ENCODE data around the gene LRMDA. TPM values are rescaled to one million over a fixed set of nuclear protein-coding genes. Genes with fewer than 3 reads are reported as not detected.

The LRMDA gene
- total RNA-seq, 1 donor, result under 0.01 TPM

- TF ChIP-seq, protein P1, sequence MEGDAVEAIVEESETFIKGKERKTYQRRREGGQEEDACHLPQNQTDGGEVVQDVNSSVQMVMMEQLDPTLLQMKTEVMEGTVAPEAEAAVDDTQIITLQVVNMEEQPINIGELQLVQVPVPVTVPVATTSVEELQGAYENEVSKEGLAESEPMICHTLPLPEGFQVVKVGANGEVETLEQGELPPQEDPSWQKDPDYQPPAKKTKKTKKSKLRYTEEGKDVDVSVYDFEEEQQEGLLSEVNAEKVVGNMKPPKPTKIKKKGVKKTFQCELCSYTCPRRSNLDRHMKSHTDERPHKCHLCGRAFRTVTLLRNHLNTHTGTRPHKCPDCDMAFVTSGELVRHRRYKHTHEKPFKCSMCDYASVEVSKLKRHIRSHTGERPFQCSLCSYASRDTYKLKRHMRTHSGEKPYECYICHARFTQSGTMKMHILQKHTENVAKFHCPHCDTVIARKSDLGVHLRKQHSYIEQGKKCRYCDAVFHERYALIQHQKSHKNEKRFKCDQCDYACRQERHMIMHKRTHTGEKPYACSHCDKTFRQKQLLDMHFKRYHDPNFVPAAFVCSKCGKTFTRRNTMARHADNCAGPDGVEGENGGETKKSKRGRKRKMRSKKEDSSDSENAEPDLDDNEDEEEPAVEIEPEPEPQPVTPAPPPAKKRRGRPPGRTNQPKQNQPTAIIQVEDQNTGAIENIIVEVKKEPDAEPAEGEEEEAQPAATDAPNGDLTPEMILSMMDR (IDR thresholded peaks at IDR 0.05; ENCODE audit: insufficient read depth, low read depth, low read length), result no peak
- peak; percentile 35 for DNase-seq (ENCODE audit: low read depth)
Observed at GRCh38 chr10:75969031-75969430, 537.6 kb downstream of the LRMDA start.

DNA sequence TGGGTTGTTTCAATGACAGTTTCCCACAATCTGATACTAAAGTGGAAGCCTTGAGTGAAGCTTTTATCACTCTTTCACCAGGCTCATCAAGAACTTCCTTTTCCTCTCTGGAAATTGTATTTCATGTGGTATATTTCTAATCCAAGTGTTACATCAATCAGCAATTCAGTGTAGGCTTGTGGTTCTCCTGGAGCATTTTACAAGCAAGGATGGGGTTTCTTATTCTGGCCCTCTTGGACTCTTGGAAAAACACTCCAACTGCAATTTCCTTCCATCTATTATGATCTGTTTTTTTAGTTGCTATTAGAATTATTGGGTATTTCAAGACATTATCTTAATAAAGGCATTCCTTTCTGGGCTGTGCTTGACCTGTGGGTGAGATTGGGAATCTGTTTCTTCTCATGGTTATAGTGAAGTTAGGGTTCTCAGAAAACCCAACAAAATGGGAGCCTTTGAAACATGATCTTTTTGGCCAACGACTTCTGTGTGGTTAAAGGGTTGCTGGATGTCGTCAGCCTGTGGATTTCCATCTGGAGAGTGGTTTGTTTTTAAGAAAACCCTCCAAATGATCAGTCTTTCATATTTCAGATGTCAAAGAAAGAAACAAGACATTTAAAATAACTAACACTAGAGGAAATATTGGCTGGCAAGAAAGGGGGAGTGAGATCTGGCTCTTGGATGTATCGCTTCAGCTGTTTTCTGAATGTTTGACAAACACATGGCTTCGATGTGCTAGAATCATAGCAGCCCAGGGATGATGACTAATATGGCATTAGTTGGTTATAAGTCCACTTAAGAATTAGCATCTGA, 540.2 kb downstream of the LRMDA start:
- TF ChIP-seq, protein P1 (IDR thresholded peaks at IDR 0.05; ENCODE audit: insufficient read depth, low read depth, low read length), result no peak
- DNase-seq (ENCODE audit: low read depth), result peak; percentile 89
- no peak overlapping the region for H3K4me3 ChIP-seq (ENCODE audit: low read depth, low read length)

More at GRCh38 chr10:75969031-75969430, 537.6 kb downstream of the LRMDA start:
- H3K4me3 ChIP-seq (ENCODE audit: low read depth, low read length), result no peak overlapping the region

DNA sequence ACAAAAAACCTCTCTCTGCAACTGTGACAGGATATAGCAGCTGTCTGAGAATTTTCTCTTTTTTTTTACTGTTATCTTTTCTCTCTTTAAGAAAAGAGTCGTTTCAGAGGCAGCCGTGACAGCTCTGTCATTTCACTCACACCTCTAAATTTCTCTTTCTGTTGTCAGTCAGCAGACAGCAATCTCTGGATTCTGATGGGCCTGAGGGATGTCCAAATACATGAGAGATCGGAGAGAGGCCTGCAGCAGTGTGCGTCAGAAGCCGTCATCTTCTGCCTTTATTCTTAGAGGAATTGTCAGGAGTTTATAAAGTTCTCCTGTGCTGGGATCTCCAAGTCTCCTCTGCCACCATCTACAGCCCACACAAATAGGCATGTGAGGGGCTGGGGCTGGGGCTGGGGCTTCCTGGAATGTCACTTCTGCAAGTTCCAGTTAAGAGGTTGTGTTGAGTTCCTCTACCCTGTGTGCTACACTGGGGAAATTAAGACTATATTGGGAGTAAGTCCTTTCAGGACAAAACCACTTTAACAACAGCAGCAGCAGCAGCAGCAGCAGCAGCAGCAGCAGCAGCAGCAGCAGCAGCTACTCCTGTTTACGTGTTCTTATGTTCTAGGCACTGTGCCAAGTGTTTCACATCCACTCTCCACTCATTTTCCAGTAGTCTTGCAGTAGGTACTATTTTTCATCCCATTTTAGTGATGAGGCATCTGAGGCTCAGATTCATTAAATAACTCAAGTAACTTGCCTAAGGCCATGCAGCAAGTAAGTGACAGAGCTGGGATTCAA, 541.3 kb downstream of the LRMDA start:
- DNase-seq (ENCODE audit: low read depth), result peak; percentile 78
- TF ChIP-seq, protein P1 (IDR thresholded peaks at IDR 0.05; ENCODE audit: insufficient read depth, low read depth, low read length), result no peak
- no peak overlapping the region for H3K4me3 ChIP-seq (ENCODE audit: low read depth, low read length)

- H3K4me3 ChIP-seq (ENCODE audit: low read depth, low read length), result no peak overlapping the region
- no peak for DNase-seq (ENCODE audit: low read depth)
- TF ChIP-seq, protein P1 (IDR thresholded peaks at IDR 0.05; ENCODE audit: insufficient read depth, low read depth, low read length), result no peak
Observed at GRCh38 chr10:75974080-75974479, 542.7 kb downstream of the LRMDA start.

DNA sequence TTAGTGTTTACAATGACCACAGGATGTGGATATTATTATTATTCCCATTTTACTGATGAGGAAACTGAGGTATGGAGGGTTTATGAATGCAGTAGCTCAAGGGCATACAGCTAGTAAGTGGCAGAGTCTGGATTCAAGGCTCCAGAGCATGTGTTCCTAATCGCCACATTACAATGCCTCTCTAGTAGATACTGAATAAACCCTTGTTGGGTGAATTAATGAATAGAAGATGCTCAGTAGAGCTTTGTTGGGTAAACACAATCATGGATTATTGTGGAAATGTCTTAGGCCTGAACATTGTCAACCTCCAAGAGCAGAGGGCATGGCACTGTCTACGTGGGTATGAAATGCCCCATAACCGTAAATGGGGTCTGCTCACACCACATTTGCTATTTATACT, 545.3 kb downstream of the LRMDA start:
- DNase-seq (ENCODE audit: low read depth), result no peak
- TF ChIP-seq, protein P1 (IDR thresholded peaks at IDR 0.05; ENCODE audit: insufficient read depth, low read depth, low read length), result no peak
- H3K4me3 ChIP-seq (ENCODE audit: low read depth, low read length), result no peak overlapping the region

DNA sequence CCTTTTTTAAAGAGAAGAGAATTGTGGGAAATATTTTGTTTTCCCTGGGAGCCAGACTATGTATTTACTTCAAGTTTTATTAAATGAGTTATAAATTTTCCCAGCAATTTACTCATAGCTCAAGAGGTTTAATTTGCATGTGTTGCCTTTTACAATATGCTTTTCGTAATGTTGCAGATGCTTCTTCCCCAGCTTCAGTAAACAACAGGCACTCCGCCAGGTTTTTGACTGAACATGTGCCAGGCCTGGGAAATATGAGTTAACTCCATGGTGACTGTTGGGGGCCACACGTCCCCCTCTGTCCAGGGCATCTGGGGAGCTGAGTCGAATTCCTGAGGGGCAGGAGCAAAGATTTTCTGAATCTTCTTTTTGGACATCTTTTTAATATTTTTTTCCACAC, 545.7 kb downstream of the LRMDA start:
- TF ChIP-seq, protein P1 (IDR thresholded peaks at IDR 0.05; ENCODE audit: insufficient read depth, low read depth, low read length), result no peak
- H3K4me3 ChIP-seq (ENCODE audit: low read depth, low read length), result no peak overlapping the region
- DNase-seq (ENCODE audit: low read depth), result peak; percentile 73

Data from fibroblast of villous mesenchyme (primary cell).